Measurements from ENCODE around the gene CASTOR1. TPM values are rescaled to one million over a fixed set of nuclear protein-coding genes. Genes with fewer than 3 reads are reported as not detected.

Gene CASTOR1
- total and polyA plus RNA-seq, 7 donors, result 5.3 to 15.0 (median 9.2) TPM; not detected in 1

GRCh38 chr22:30277547-30278344 lies 11.6 kb downstream of the CASTOR1 start:
- peaks cover 0 to 14% (median 11%) of the 10 kb centered on the region in 4 donors for H3K4me1 ChIP-seq
- intact Hi-C loops (cut with DNase I), result no loop called here
- WGBS, 2 donors, result 28 to 55% methylated on average over 14 of the region's 14 CpGs
- no peak for DNase-seq
- TF ChIP-seq CTCF (IDR thresholded peaks at IDR 0.05) (no peak), POLR2A (IDR thresholded peaks at IDR 0.05) (no peak), POLR2AphosphoS5 (IDR thresholded peaks at IDR 0.05) (peak in 3 of 4 donors; percentile 14 to 36 (median 28))
- H3K4me3 ChIP-seq, result no peak overlapping the region
- peak overlapping the region; percentile 29 to 54 (median 40) for H3K27ac ChIP-seq
- H3K9me3 ChIP-seq, result no peaks in the 10 kb centered on the region
- no peaks in the 10 kb centered on the region for H3K36me3 ChIP-seq
- no peaks in the 10 kb centered on the region for H3K27me3 ChIP-seq

- no peak for DNase-seq
- TF ChIP-seq POLR2AphosphoS5 (IDR thresholded peaks at IDR 0.05), result no peak
- no peak for TF ChIP-seq CTCF (IDR thresholded peaks at IDR 0.05)
- no peak for TF ChIP-seq EP300 (IDR thresholded peaks at IDR 0.05)
- 56 to 80% methylated on average over 8 of the region's 8 CpGs for WGBS, 2 donors
- H3K4me3 ChIP-seq, result no peak overlapping the region
- H3K27ac ChIP-seq, result no peak overlapping the region
- intact Hi-C loops (cut with DNase I), result no loop called here
- H3K36me3 ChIP-seq, result no peaks in the 10 kb centered on the region
- no peaks in the 10 kb centered on the region for H3K9me3 ChIP-seq
- H3K4me1 ChIP-seq, result peaks cover 0 to 14% (median 11%) of the 10 kb centered on the region in 4 donors
- H3K27me3 ChIP-seq, result no peaks in the 10 kb centered on the region
Observed at GRCh38 chr22:30276039-30276438, 13.3 kb downstream of the CASTOR1 start.

GRCh38 chr22:30275625-30276024 lies 13.7 kb downstream of the CASTOR1 start:
- Histone ChIP-seq H3K4me1 (peaks cover 0 to 14% (median 11%) of the 10 kb centered on the region in 4 donors), H3K27ac (no peak overlapping the region), H3K4me3 (no peak overlapping the region), H3K27me3 (no peaks in the 10 kb centered on the region), H3K9me3 (no peaks in the 10 kb centered on the region), H3K36me3 (no peaks in the 10 kb centered on the region)
- intact Hi-C loops (cut with DNase I), result no loop called here
- WGBS, 2 donors, result 61 to 68% methylated on average over 8 of the region's 8 CpGs
- no peak for DNase-seq
- TF ChIP-seq POLR2AphosphoS5 (IDR thresholded peaks at IDR 0.05), result no peak
- no peak for TF ChIP-seq EP300 (IDR thresholded peaks at IDR 0.05)
- TF ChIP-seq POLR2A (IDR thresholded peaks at IDR 0.05), result no peak
- no peak for TF ChIP-seq CTCF (IDR thresholded peaks at IDR 0.05)

GRCh38 chr22:30274437-30274812 lies 14.9 kb downstream of the CASTOR1 start:
- Histone ChIP-seq H3K27ac (no peak overlapping the region), H3K4me1 (peaks cover 0 to 14% (median 11%) of the 10 kb centered on the region in 4 donors), H3K9me3 (no peaks in the 10 kb centered on the region), H3K27me3 (no peaks in the 10 kb centered on the region), H3K36me3 (no peaks in the 10 kb centered on the region), H3K4me3 (no peak overlapping the region)
- DNase-seq, result no peak
- intact Hi-C loops (cut with DNase I), result no loop called here
- TF ChIP-seq EP300 (IDR thresholded peaks at IDR 0.05), result no peak
- TF ChIP-seq CTCF (IDR thresholded peaks at IDR 0.05), result no peak
- no peak for TF ChIP-seq POLR2A (IDR thresholded peaks at IDR 0.05)
- no peak for TF ChIP-seq POLR2AphosphoS5 (IDR thresholded peaks at IDR 0.05)
- 89 to 92% methylated on average over 9 of the region's 9 CpGs for WGBS, 2 donors

Measured in sigmoid colon (tissue), 7 donors.